K562 (cell line): ENCODE measurements around the gene EPHB4. TPM values are rescaled to one million over a fixed set of nuclear protein-coding genes. Genes with fewer than 3 reads are reported as not detected.

ENCODE experiments used
- CEBPZ ChIP-seq: fragments of 150-350 bp; IDR thresholded peaks from 2 replicates; pipeline ENCODE4 v1.6.1; 2014; ENCODE audit warnings: low read depth, mild to moderate bottlenecking, low read length, borderline replicate concordance
- CHD2 ChIP-seq: IDR thresholded peaks from 2 replicates; pipeline ENCODE4 v1.6.1; 2011; ENCODE audit warnings: low read depth, low read length
- HMGN3 ChIP-seq: IDR thresholded peaks from 2 replicates; pipeline ENCODE4 v1.6.1; 2011; ENCODE audit warnings: borderline replicate concordance, low read depth, mild to moderate bottlenecking, mixed read lengths, low read length; ENCODE audit not compliant: insufficient read length; ENCODE audit errors: extremely low read depth
- KLF13 ChIP-seq: fragments of 450-650 bp; IDR thresholded peaks from 2 replicates; pipeline ENCODE4 v1.6.1; 2016; ENCODE audit warnings: missing genetic modification characterization, low read depth, mild to moderate bottlenecking, missing compliant biosample characterization, moderate library complexity, borderline replicate concordance
- MAZ ChIP-seq, 2 experiments: fragments of 450-650 bp in 1 of 2; sonication (generic) in 1 of 2; formaldehyde crosslinking; IDR thresholded peaks in 1 of 2; conservative IDR thresholded peaks in 1 of 2; 2 replicates each; pipeline versions ENCODE4 v1.4.0 to v1.5.0; 2020; ENCODE audit warnings: mild to moderate bottlenecking in 1 of 2, missing genetic modification reagents in 1 of 2
- MYC ChIP-seq, 2 experiments: fragments of 250-450 bp in 1 of 2; sonication (Bioruptor Pico) in 1 of 2; IDR thresholded peaks; 2 replicates each; pipeline versions ENCODE4 v1.5.1 to v1.6.1; 2012 to 2021; ENCODE audit warnings: low read depth in 2 of 2, borderline replicate concordance in 1 of 2, improper control_type of control experiment in 1 of 2, low read length in 1 of 2, mild to moderate bottlenecking in 1 of 2, moderate library complexity in 1 of 2
- POLR2A ChIP-seq: fragments of 450-650 bp; conservative IDR thresholded peaks from 2 replicates; pipeline ENCODE4 v1.6.1; 2016
- ZC3H4 ChIP-seq: sonication (generic); formaldehyde crosslinking; IDR thresholded peaks from 2 replicates; pipeline ENCODE4 v1.9.0; 2021; ENCODE audit warnings: missing genetic modification reagents, borderline replicate concordance
- ZNF121 ChIP-seq: sonication (generic); formaldehyde crosslinking; conservative IDR thresholded peaks from 2 replicates; pipeline ENCODE4 v1.8.0; 2022; ENCODE audit warnings: missing genetic modification reagents
- ZNF740 ChIP-seq, 3 experiments: fragments of 200-800 bp in 1 of 3; sonication (Bioruptor generic) in 1 of 3; sonication (generic) in 1 of 3; formaldehyde crosslinking in 1 of 3; IDR thresholded peaks; 2 replicates each; pipeline versions ENCODE4 v1.6.1 to v1.8.0; 2016 to 2022; ENCODE audit warnings: mild to moderate bottlenecking in 2 of 3, missing compliant biosample characterization in 2 of 3, missing genetic modification characterization in 2 of 3, missing genetic modification reagents in 1 of 3
- ZNF785 ChIP-seq: fragments of 250-450 bp; sonication (Bioruptor Pico); IDR thresholded peaks from 2 replicates; pipeline ENCODE4 v1.4.0; 2020; ENCODE audit warnings: mild to moderate bottlenecking
- ZNF830 ChIP-seq: fragments of 250-450 bp; sonication (Bioruptor Pico); IDR thresholded peaks from 2 replicates; pipeline ENCODE4 v1.5.0; 2021; ENCODE audit warnings: mild to moderate bottlenecking
- polyA plus RNA-seq, 8 experiments: library from polyadenylated mRNA; depleted of rRNA in 4 of 8; stranded (reverse) in 5 of 8; unstranded in 3 of 8; fragments of >200 nt; fragmentation: Nextera tagmentation in 2 of 8; fragmentation: Illumina TruSeq in 1 of 8; extraction: Ambion mirVana in 2 of 8; extraction: Trizol in 1 of 8; gene quantifications; 2 replicates each; pipeline versions ENCODE4 v1.2.1 to v1.2.3, GENCODE V29; 2011 to 2014; ENCODE audit warnings: inconsistent platforms in 1 of 8, missing spikeins in 1 of 8
- total RNA-seq, 7 experiments: library from RNA; depleted of rRNA in 6 of 7; stranded (reverse); fragments of >200 nt in 6 of 7; fragmentation: Illumina TruSeq in 2 of 7; extraction: Trizol in 2 of 7; gene quantifications; 2 replicates each; pipeline versions ENCODE4 v1.2.1 to v1.2.3, GENCODE V29; 2011 to 2021; ENCODE audit warnings: low replicate concordance in 1 of 7

Gene EPHB4
- total and polyA plus RNA-seq, 9 of the 15 experiments (the other 6 are each of a cell fraction or from before 2014, with no cell fraction given): 1.2 to 82.1 (median 37.9) TPM

- peak; percentile 98 for TF ChIP-seq ZNF740 (CRISPR knock-in tag; IDR thresholded peaks at IDR 0.05)
- TF ChIP-seq ZNF740 (tag; IDR thresholded peaks at IDR 0.05): peak in 1 of 2 experiments; percentile 90; a peak in 2 of 4 replicates
- TF ChIP-seq HMGN3: peak; percentile 84
- TF ChIP-seq POLR2A: peak; percentile 57; the same call in 1 of the 2 replicates
- TF ChIP-seq KLF13 (tag): 0 out of 2 replicates have a peak, but pooled peaks have one; percentile 52
- TF ChIP-seq ZNF121: no peak
- TF ChIP-seq CHD2: peak; percentile 62; the same call in 1 of the 2 replicates
- TF ChIP-seq ZC3H4 (CRISPR knock-in tag): no peak
- TF ChIP-seq ZNF785 (CRISPR knock-in tag): no peak
- TF ChIP-seq MAZ (CRISPR knock-in tag; conservative IDR thresholded peaks at IDR 0.05 in 1 of 2, IDR thresholded peaks at IDR 0.05 in 1 of 2): peak; percentile 99
- TF ChIP-seq MYC (IDR thresholded peaks at IDR 0.05; ENCODE audit: low read depth, low read length): peak; percentile 35; the same call in 1 of the 2 replicates
- no peak; the same call in 1 of the 2 replicates for TF ChIP-seq MYC (CRISPR knock-in tag; IDR thresholded peaks at IDR 0.05; ENCODE audit: borderline replicate concordance, low read depth)
- no peak for TF ChIP-seq ZNF830 (CRISPR knock-in tag)
- no peak for TF ChIP-seq CEBPZ
Measured at GRCh38 chr7:100801833-100802568, 25.3 kb downstream of the EPHB4 start (continued).
